AG09319 (cell line): ENCODE results near the gene MAP2K7.
"Not testable (repeated sequence)": the region's sequence is repeated elsewhere in the genome, so short reads cannot be mapped to it uniquely, and the experiment has no call there.

ENCODE experiments used
- DNase-seq: peaks from one replicate; pipeline ENCODE4 v3.0.0-alpha.2; 2010; ENCODE audit warnings: low read depth; ENCODE audit errors: extremely low read depth
- TF ChIP-seq, protein P1 (sequence below): IDR thresholded peaks from 2 replicates; pipeline ENCODE4 v1.5.1; 2011; ENCODE audit warnings: low read depth, mild to moderate bottlenecking, inconsistent platforms, low read length, moderate library complexity

The MAP2K7 gene

DNA sequence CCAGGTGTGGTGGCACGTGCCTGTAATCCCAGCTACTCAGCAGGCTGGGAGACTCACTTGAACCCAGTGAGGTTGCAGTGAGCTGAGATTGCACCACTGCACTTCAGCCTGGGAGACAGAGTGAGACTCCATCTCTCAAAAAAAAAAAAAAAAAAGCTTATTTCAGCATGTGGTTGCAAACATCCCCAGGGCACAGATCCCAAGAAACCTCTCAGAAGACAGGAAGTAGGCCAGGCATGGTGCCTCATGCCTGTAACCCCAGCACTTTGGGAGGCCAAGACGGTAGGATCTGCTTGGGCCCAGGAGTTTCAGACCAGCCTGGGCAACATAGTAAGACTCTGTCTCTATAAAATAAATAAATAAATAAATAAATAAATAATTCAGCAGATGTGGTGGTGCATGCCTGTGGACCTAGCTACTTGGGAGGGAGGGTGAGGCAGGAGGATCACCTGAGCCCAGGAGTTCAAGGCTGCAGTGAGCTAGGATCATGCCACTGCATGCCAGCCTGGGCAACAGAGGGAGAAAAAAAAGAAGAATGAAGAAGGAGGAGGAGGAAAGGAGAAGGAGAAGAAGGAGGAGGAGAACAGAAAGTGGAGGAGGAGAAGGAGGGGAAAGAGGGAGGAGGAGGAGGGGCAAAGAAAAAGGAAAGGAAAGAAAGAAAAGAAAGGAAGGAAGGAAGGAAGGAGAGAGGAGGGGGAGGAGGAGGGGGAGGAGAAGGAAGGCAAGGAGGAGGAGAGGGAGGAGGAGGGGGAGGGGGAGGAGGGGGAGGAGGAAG is 19.7 kb upstream of the MAP2K7 start:
- TF ChIP-seq, protein P1, sequence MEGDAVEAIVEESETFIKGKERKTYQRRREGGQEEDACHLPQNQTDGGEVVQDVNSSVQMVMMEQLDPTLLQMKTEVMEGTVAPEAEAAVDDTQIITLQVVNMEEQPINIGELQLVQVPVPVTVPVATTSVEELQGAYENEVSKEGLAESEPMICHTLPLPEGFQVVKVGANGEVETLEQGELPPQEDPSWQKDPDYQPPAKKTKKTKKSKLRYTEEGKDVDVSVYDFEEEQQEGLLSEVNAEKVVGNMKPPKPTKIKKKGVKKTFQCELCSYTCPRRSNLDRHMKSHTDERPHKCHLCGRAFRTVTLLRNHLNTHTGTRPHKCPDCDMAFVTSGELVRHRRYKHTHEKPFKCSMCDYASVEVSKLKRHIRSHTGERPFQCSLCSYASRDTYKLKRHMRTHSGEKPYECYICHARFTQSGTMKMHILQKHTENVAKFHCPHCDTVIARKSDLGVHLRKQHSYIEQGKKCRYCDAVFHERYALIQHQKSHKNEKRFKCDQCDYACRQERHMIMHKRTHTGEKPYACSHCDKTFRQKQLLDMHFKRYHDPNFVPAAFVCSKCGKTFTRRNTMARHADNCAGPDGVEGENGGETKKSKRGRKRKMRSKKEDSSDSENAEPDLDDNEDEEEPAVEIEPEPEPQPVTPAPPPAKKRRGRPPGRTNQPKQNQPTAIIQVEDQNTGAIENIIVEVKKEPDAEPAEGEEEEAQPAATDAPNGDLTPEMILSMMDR: no peak
- DNase-seq: no peak

DNA sequence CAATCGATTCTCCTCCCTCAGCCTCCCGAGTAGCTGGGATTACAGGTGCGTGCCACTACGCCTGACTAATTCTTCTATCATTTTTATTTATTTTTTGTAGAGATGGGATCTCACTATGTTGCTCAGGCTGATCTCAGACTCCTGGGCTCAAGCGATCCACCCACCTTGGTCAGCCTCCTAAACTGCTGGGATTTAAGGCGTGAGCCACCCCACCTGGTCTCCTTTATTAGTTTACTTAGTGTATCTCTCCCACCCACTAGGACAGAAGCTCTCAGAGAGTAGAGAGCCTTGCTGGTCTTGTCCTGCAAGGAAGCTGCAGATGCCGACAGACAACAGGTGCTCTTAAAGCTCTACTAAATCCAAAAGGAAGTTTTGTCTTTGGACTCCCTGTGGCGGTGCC is 17.9 kb upstream of the MAP2K7 start:
- TF ChIP-seq, protein P1: no peak
- DNase-seq: no peak

DNA sequence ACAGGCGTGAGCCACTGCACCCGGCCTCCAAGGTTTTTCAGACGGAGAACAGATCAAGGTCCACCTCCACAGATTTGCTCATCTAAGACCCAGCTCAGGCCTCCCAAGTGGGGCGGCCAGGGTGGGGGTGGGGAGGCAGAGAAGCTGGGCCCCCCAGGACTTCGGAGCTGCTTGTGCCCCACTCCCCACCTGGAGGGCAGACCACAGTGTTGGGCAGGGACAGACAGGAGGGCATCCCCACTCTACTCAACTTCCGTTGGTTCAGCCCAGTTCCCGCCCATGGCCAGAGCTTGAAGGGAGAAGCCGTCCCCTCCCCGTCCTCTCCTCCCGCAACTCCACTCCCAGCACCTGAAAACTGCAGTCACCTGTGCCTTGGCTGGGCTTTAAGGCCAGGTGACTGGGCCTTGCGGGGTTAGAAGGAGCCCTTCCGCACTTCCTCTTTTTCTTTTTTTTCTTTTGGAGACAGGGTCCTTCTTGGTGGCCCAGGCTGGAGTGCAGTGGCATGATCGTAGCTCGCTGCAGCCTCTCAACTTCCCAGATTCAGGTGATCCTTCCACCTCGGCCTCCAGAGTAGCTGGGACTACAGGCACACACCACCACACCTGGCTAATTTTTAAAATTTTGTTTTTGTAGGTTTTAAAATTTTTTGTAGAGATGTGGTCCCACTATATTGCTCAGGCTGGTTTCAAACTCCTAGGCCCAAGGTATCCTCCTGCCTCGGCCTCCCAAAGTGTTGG is 16.1 kb upstream of the MAP2K7 start:
- DNase-seq: no peak
- TF ChIP-seq, protein P1: no peak

DNA sequence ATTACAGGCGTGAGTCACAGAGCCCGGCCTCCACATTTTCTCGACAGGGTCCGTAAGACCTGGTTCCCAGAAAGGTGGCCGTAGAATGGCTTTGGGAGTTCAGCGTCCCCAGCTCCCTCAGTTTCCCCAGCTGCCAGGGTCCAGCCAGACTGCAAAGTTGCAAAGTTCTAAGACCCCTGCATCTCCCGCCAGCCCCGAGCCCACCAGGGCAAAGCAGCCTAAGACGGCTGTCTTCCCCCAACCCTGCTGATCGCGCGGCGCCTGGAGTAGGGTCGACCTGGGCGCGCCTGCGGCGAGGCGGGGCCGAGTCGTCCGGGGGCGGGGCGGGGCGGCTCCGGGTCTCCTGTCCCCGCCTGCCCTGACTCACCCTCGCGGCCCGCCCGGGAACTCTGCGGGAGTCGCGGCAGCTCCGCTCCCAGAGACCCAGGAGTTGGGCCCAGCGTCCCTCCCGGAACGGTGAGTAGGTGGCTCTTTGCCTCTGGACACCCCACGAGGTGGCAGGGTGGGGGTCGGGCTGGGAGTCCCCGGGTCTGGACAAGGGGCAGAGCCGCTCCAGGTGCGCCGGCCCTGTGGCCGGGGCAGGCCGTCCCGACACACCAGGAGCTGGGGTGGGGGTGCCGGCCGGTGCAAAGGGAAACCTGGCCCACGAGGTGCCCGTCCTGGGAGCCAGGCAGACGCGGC is 15.4 kb upstream of the MAP2K7 start, which contains the start of gene LRRC8E:
Gene LRRC8E (plus strand): TSS at position 366 of the 681 bp plus-strand sequence. CDS start 7,094 bp downstream, outside the sequence.
- DNase-seq: no peak
- TF ChIP-seq, protein P1: no peak

DNA sequence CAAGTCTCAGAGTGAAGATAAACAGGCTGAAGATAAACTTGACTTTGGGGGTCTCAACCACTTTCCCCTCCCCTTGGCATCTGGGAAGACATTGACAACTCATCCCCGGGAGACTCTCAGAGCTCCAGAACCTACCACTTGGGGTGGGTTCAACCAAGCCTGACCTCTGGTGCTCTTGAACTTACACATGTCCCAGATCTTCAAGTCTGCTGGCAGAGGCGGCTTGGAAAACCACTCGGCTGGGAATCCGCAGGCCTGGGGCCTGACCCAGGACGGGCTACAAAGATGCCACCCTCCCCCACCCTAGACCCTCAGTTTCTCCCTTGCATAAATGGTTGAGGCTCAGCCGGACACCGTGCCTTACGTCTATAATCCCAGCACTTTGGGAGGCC is 14.9 kb upstream of the MAP2K7 start:
- no peak for DNase-seq
- TF ChIP-seq, protein P1: no peak

DNA sequence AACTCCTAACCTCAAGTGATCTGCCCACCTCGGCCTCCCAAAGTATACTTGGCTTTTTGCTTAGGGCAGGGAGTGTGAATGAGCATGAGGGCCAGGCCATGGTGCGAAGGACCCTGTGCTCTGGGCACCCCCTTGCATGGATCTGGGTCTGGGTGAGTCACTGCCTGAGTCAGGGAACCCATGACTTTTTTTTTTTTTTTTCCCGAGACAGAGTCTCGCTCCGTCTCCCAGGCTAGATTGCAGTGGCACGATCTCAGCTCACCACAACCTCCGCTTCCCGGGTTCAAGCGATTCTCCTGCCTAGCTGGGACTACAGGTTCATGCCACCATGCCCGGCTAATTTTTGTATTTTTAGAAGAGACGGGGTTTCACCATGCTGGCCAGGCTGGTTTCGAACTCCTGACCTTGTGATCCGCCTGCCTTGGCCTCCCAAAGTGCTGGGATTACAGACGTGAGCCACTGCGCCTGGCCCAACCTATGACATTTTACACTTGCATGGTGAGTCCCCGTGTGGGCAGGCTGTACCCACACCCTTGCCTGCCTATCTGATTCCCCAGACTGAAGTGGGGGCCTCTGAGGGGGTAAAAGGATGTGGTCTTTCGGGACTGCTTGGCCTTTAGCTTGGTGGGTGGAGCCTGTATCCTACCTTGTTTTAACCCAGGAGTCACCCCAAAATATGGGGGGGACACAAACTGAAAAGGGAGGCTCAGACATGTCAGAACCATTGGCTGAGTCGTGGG is 10.1 kb upstream of the MAP2K7 start:
- not testable (repeated sequence) for DNase-seq

DNA sequence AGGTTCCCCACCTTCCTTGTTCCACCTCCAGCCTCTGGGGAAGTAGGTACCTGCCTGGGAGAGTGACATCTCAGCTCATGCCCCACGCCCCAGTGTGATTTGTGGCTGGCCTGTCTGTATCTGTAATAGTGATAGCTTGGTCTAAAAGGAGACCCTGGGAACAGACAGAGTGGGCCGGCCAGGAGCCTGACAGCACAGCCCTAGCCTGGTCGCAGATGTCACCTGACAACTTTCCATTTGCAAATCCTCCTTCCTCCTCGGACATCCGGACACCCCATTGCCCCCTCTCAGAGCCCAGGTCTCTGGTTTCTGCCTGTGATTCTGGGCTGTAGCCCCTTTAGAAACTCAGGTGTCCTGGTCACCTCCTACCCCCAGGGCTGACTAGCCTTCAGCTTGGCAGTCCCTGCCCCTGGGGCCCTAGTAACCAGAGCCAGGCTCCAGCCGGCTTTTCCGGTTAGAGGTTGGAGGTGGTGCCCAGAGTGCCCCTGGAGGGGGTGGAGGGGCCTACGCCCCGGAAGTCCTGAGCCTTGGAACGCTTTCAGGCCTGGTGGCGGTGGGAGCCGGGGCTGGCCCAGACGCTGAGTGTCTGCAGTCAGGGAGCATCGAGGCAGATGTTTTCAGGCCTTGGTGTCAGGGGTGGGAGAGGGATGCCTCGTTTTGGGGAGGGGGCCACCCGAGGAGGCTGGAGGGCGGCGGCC is 8.9 kb upstream of the MAP2K7 start:
- TF ChIP-seq, protein P1: no peak
- DNase-seq: no peak
